HepG2 (cell line): Measurements from ENCODE around the gene EOGT. TPM values are rescaled to one million over a fixed set of nuclear protein-coding genes. Genes with fewer than 3 reads are reported as not detected.

ENCODE experiments used
- ARID5B ChIP-seq: IDR thresholded peaks from 2 replicates; pipeline ENCODE4 v1.4.0; 2020; ENCODE audit warnings: mild to moderate bottlenecking, missing genetic modification reagents
- ELF4 ChIP-seq: sonication (generic); formaldehyde crosslinking; IDR thresholded peaks from 2 replicates; pipeline ENCODE4 v1.5.0; 2020; ENCODE audit warnings: missing genetic modification reagents, mild to moderate bottlenecking, moderate library complexity, borderline replicate concordance
- HNF4G ChIP-seq, 2 experiments: sonication (generic) in 1 of 2; formaldehyde crosslinking in 1 of 2; IDR thresholded peaks; 2 replicates each; pipeline versions ENCODE4 v1.4.0 to v1.6.1; 2011 to 2020; ENCODE audit warnings: borderline replicate concordance in 2 of 2, low read depth in 2 of 2, mild to moderate bottlenecking in 2 of 2, low read length in 1 of 2, missing genetic modification reagents in 1 of 2, moderate library complexity in 1 of 2
- POLR2AphosphoS5 ChIP-seq: IDR thresholded peaks from 2 replicates; pipeline ENCODE4 v1.6.1; 2012; ENCODE audit warnings: low read depth, low read length
- RFX3 ChIP-seq: IDR thresholded peaks from 2 replicates; pipeline ENCODE4 v1.6.1; 2016; ENCODE audit warnings: missing biosample characterization, missing genetic modification reagents
- SP4 ChIP-seq: sonication (generic); formaldehyde crosslinking; IDR thresholded peaks from 2 replicates; pipeline ENCODE4 v1.8.1; 2023; ENCODE audit warnings: mild to moderate bottlenecking, missing genetic modification reagents
- TRIM24 ChIP-seq: sonication (generic); formaldehyde crosslinking; IDR thresholded peaks from 2 replicates; pipeline ENCODE4 v1.8.0; 2022; ENCODE audit warnings: mild to moderate bottlenecking, missing genetic modification reagents
- XRCC5 ChIP-seq: fragments of 200-400 bp; formaldehyde crosslinking; optimal IDR thresholded peaks from 2 replicates; pipeline ENCODE3; 2017; ENCODE audit warnings: mild to moderate bottlenecking, low read length
- YEATS2 ChIP-seq: sonication (generic); formaldehyde crosslinking; IDR thresholded peaks from 2 replicates; pipeline ENCODE4 v1.4.0; 2020; ENCODE audit warnings: missing genetic modification reagents, borderline replicate concordance
- ZHX2 ChIP-seq, 2 experiments: sonication (generic) in 1 of 2; formaldehyde crosslinking in 1 of 2; IDR thresholded peaks; 2 replicates each; pipeline versions ENCODE4 v1.6.1 to v1.9.0; 2014 to 2022; ENCODE audit warnings: antibody characterized with exemption in 1 of 2, borderline replicate concordance in 1 of 2, inconsistent platforms in 1 of 2, low read depth in 1 of 2, missing genetic modification reagents in 1 of 2
- ZNF687 ChIP-seq: sonication (generic); formaldehyde crosslinking; IDR thresholded peaks from 2 replicates; pipeline ENCODE4 v1.5.1; 2020; ENCODE audit warnings: mild to moderate bottlenecking, missing genetic modification reagents, moderate library complexity
- ZNF75D ChIP-seq: sonication (generic); formaldehyde crosslinking; IDR thresholded peaks from 2 replicates; pipeline ENCODE4 v1.8.1; 2023; ENCODE audit warnings: missing genetic modification reagents, mild to moderate bottlenecking, borderline replicate concordance
- ZNF850 ChIP-seq: sonication (generic); formaldehyde crosslinking; conservative IDR thresholded peaks from 2 replicates; pipeline ENCODE4 v1.9.0; 2021; ENCODE audit warnings: mild to moderate bottlenecking, missing genetic modification reagents
- polyA plus RNA-seq, 8 experiments: library from polyadenylated mRNA; depleted of rRNA in 3 of 8; stranded (reverse) in 7 of 8; unstranded in 1 of 8; fragments of >200 nt; fragmentation: Illumina TruSeq in 4 of 8; extraction: Trizol in 4 of 8; gene quantifications; 2 replicates each; pipeline versions ENCODE4 v1.2.1 to v1.2.3, GENCODE V29; 2011 to 2016; ENCODE audit warnings: low read depth in 4 of 8, missing spikeins in 1 of 8, mixed read lengths in 1 of 8; ENCODE audit not compliant: insufficient read depth in 1 of 8
- total RNA-seq, 5 experiments: library from RNA; depleted of rRNA; stranded (reverse); fragments of >200 nt; fragmentation: Illumina TruSeq; extraction: Trizol; gene quantifications; 2 replicates each; pipeline ENCODE4 v1.2.3, GENCODE V29; 2016; ENCODE audit warnings: low read depth in 1 of 5

Gene EOGT
- total and polyA plus RNA-seq, 2 of the 13 experiments (the other 11 are each of a cell fraction or from before 2014, with no cell fraction given): 4.5 to 18.6 TPM

- TF ChIP-seq ZNF687 (CRISPR knock-in tag): peak; percentile 98
- no peak for TF ChIP-seq ZHX2 (IDR thresholded peaks at IDR 0.05; ENCODE audit: low read depth)
- TF ChIP-seq ZHX2 (CRISPR knock-in tag; IDR thresholded peaks at IDR 0.05; ENCODE audit: borderline replicate concordance): peak; percentile 54; the same call in 1 of the 2 replicates
- TF ChIP-seq ZNF850: no peak
- 0 out of 2 replicates have a peak, but pooled peaks have one; percentile 11 for TF ChIP-seq ELF4 (CRISPR knock-in tag)
- TF ChIP-seq HNF4G (IDR thresholded peaks at IDR 0.05; ENCODE audit: borderline replicate concordance, low read depth, low read length): no peak
- no peak for TF ChIP-seq HNF4G (CRISPR knock-in tag; IDR thresholded peaks at IDR 0.05; ENCODE audit: borderline replicate concordance, low read depth)
- no peak for TF ChIP-seq TRIM24 (CRISPR knock-in tag)
- no peak; the same call in 1 of the 2 replicates for TF ChIP-seq ZNF75D (CRISPR knock-in tag)
- TF ChIP-seq ARID5B (CRISPR knock-in tag): peak; percentile 45
- TF ChIP-seq RFX3 (CRISPR knock-in tag): no peak
- 0 out of 2 replicates have a peak, but pooled peaks have one; percentile 21 for TF ChIP-seq YEATS2 (CRISPR knock-in tag)
- TF ChIP-seq POLR2AphosphoS5: peak; percentile 62
- TF ChIP-seq SP4: peak; percentile 79; the same call in 1 of the 2 replicates
- peak; percentile 88 for TF ChIP-seq XRCC5
Measured at GRCh38 chr3:69013253-69014021, at the start of gene EOGT (continued).
